ENCODE data around the gene ERMP1.
"Not testable (repeated sequence)": the region's sequence is repeated elsewhere in the genome, so short reads cannot be mapped to it uniquely, and the experiment has no call there.

Gene ERMP1, protein sequence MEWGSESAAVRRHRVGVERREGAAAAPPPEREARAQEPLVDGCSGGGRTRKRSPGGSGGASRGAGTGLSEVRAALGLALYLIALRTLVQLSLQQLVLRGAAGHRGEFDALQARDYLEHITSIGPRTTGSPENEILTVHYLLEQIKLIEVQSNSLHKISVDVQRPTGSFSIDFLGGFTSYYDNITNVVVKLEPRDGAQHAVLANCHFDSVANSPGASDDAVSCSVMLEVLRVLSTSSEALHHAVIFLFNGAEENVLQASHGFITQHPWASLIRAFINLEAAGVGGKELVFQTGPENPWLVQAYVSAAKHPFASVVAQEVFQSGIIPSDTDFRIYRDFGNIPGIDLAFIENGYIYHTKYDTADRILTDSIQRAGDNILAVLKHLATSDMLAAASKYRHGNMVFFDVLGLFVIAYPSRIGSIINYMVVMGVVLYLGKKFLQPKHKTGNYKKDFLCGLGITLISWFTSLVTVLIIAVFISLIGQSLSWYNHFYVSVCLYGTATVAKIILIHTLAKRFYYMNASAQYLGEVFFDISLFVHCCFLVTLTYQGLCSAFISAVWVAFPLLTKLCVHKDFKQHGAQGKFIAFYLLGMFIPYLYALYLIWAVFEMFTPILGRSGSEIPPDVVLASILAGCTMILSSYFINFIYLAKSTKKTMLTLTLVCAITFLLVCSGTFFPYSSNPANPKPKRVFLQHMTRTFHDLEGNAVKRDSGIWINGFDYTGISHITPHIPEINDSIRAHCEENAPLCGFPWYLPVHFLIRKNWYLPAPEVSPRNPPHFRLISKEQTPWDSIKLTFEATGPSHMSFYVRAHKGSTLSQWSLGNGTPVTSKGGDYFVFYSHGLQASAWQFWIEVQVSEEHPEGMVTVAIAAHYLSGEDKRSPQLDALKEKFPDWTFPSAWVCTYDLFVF

DNA sequence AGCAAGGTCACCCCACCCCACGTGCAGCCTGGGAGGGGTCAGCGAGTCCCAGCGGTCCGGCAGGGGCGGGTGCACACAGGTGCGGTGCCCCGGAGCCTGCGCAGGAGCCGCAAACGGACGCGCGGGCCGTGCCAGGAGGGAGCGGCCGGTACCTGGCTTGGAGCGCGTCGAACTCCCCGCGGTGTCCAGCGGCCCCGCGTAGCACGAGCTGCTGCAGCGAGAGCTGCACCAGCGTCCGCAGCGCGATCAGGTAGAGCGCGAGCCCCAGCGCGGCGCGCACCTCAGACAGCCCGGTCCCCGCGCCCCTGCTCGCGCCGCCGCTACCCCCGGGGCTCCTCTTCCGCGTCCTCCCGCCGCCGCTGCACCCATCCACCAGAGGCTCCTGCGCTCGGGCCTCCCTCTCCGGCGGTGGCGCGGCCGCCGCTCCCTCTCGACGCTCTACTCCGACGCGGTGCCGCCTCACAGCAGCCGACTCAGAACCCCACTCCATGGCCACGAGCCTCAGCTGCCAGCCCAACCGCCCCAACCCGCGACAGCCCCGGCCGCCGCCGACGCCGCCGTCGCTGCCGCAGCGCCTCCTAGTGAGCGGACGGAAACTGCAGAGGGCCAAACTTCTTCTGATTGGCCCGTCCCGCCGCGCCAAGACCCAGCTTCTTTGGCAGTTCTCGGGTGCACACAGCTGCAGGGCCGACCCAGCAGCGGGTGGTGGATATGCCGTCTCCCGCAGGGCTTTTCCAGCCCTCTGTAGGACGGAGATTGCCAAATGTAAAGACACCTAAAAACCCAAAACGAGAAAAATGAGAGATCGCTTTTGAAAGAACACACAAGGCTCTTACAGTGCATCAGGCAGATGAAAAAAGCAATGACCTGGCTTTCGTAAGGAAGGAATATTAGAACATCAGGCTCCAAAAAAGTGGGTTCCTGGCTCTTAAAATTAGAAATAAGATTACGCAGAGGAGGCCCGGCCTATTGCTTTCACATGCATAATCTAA lies at the start of gene ERMP1:
Gene ERMP1 (minus strand): TSS at position 580 of the 992 bp plus-strand sequence. CDS start 90 bp downstream, at position 490.
- DNase-seq = peak; percentile 98

DNA sequence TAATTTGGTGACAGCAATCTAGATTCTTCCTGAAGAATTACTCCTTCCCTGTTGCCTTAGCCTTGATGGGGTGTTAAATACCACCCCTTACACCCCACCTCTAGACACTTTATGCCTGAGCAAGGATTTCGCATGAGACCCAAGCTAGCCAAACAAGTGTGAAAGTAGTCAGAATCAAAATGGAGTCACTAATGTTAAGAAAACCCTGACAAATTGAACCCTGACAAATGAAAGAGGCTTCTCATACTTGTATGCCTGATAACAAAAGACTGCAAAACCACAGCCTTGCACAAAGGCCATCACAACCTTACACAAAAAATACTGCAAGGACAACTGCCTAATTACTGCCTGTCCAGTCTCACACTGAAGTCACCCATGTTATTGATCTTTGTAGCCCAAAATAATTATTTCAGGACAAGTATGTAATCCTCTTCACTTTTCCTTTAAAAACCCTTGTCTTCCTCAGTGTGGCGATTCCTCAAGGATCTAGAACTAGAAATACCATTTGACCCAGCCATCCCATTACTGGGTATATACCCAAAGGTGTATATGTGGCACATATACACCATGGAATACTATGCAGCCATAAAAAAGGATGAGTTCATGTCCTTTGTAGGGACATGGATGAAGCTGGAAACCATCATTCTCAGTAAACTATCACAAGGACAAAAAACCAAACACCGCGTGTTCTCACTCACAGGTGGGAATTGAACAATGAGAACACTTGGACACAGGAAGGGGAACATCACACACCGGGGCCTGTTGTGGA lies 49.5 kb upstream of the ERMP1 start:
- not testable (repeated sequence) for DNase-seq

DNA sequence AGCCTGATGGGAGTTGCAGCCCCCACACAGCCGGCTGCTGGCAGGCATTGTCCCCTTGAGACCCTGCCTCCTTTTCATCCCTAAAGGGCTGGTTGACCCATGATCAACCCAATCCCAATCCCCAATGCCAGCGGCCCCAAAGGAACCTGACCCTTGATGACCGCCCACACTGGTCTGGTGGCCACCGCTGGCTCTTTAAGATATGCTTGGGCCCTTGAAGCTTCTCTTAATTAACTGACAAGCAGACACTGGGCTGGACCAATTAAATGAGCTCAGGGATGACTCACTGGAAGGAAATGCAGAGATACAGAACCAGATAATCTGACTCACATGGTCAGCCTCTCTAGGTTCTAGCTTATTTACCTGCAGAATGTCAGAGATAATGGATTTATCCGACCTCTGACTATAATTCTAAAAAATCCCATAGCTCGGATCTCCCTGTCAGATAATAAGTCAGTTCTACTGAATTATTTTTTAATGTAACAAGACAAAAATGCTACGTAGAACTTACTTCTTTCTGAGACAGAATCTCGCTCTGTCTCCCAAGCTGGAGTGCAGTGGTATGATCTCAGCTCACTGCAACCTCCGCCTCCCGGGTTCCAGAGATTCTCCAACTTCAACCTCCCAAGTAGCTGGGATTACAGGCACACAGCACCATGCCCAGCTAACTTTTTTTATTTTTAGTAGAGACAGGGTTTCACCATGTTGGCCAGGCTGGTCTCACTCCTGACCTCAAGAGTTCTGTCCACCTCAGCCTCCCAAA lies 46.7 kb upstream of the ERMP1 start:
- peak; percentile 48 for DNase-seq

DNA sequence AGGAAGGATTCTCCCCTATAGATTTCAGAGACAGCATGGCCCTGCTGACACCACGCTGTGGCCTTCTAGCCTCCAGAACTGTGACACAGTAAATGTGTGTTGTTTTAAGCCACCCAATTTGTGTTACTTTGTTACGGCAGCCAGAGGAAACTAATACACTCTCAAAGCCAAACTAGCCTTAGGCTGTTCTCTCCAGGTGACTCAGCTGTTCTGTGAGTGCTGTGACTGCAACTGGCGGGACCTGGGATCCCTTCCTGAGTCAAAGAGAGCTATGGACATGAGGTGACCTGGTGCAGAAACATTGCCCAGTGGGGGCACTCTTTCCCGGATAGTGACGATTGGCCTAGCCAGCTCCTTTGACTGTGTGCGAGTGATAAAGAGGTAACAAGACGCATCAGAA lies 43.8 kb upstream of the ERMP1 start:
- DNase-seq = no peak

DNA sequence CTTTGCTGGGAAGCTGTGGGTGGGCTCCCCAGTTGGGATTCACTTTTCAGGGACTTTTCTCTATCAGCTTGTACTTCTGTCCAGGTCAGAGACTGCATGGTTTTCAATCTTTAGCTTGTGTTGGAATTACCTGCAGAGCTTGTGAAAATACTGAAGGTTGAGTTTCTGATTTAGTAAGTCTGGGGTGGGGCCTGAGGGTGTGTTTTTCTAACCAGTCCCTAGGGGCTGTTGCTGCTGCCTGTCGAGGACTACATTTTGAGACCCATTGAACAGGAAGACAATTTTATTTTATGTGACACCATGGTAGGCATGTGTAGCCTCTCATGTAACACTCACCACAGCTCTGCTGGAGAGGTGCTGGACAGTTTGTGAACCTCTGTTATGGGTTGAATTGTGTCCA lies 43.1 kb upstream of the ERMP1 start:
- DNase-seq = no peak

DNA sequence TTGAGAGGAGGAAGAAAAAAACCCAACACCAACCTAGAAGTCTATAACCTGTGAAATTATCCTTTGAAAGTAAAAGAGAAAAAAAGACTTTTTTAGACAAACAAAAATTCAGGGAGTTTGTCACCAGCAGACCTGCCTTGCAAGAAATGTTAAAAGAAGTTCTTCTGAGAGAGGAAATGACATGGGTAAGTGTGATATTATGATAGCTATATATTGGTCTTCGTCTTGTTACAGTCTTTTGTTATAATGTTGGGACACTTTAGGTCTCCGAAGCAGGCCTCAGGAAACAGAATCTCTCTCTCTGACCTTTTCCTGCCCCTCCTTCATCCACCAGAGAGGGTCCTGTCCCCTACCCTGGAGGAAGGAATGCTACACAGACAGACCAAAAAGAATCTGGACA lies 41.1 kb upstream of the ERMP1 start:
- DNase-seq = no peak

DNA sequence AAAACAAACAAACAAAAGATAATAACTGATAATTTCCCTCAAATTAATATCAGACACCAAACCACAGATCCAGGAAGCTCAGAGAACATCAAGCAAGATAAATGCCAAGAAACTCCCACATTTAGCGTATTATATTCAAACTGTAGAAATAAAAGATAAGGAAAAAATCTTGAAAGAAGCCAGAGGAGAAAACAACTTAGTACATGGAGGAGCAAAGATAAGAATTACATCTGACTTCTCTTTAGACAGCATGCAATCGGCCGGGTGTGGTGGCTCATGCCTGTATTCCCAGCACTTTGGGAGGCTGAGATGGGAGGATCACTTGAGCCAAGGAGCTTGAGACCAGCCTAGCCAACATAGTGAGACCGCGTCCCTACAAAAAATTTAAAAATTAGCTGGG lies 40.5 kb upstream of the ERMP1 start:
- DNase-seq = no peak

DNA sequence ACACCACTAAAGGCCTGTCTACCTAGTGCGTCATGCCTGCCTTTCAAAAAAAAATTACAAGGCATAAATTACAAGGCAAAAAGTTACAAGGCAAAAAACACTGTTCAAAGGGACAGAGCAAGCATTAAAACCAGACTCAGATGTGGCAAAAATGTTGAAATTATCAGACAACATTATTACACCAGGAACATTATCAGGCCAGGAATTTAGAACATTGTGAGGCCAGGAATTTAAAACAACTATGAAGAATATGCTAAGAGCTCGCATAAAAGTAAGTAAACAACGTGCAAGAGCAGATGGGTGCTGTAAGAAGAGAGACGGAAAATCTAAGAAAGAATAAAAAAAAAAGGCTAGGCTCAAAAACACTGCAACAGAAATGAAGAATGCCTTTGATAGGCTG lies 39.6 kb upstream of the ERMP1 start:
- no peak for DNase-seq

DNA sequence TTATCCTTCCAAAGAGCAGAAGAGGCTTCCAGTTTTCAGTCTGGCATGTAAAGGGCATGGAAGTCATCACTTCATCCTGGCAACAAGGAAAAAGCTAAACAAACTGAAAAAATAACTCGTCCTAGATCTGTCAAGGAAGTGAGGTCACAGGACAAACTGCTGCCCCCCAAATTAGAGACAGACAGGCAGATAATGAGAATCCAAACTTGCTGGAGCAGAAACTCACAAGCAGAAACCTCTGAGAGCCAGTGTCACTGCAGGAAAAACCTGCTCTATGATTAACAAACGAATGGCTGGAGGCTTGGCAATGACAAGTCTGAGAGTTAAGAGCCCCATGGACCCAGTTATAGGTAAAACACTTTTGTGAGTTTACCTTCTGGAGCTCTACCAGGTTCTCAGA lies 38.9 kb upstream of the ERMP1 start:
- DNase-seq = no peak

DNA sequence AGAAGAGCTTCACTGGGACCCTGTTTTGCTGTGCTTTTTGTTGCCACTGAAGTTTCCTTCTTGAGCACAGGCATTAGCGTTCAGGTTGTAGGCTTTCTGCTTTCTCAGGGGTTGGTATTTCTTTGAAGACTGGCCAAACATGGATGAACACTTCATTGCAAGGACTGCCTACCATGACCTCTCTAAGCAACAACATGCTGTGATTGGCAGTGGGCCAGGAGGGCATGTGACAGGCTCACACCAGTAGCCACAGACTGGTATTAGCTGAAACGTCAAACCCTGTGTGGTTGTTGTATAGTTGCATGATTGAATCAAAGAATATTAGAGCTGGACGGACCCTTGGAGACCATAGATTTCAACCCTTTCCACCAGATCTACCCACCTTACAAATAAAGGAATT lies 37.8 kb upstream of the ERMP1 start:
- DNase-seq = no peak

DNA sequence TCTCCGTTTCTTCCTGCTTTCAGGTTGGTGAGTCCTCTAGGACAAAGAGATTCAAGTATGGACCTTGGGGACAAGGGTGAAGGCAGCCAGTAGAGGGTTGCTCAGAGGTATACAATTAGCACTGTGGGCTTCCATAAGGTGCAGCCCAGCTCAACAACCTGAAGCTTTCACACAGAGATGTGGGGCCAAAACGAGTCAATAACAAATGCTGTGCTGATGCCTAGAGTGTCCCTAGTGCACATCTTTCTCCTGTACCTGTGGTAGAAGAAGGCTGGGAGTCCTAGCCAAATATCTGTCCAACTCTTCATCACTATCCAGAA lies 37.1 kb upstream of the ERMP1 start:
- no peak for DNase-seq

DNA sequence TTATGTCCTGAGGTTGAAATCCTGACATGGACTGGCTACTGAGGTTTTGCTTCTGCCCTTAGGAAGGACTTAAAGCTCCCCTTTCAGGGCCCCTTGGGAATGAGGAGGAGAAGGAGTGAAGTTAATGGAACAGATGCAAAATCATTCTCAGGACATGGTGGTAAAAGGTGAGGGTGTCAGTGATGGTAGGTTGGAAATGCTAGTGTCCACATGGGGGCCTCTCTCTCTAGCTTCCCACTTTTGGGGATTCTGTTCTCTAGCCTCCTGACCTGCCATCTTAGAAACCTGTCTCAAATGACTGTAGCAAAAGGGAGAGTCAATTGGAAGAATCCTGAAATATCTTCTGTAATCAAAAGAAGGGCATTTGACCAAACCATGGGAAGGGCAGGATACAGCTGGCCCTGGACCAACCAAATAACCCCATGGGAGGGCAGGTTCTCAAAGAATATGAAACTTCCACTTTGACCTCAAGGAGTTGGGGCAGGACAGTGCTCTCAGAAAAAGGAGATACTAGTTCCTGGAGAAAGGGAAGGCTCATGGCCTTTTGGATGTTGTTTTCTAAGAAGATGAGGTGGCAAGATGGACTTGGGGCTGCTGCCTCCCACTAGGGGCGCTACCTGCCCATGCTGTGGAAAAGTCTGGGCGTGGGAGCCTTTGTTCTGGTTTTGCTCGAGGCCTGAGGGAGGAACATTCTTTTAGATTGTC lies 36.5 kb upstream of the ERMP1 start:
- no peak for DNase-seq

DNA sequence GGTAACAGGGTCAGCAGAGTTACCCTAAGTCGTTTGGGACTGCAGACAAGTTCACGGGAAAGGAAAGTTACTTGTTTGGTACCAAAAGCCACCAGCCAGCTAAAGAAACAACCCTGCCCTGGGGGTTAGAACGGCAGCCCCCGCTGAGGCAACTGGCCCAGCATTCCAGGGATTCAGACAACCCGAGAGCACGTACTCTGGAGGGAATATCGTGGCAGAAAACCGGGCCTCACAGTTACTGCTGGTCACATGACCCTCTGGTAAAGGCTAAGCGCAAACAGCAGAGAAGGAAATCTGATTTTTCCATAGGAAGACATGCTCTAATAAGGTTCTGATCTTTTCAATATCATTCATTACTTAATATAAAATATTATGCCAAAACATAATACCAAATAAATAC lies 35.3 kb upstream of the ERMP1 start:
- no peak for DNase-seq

DNA sequence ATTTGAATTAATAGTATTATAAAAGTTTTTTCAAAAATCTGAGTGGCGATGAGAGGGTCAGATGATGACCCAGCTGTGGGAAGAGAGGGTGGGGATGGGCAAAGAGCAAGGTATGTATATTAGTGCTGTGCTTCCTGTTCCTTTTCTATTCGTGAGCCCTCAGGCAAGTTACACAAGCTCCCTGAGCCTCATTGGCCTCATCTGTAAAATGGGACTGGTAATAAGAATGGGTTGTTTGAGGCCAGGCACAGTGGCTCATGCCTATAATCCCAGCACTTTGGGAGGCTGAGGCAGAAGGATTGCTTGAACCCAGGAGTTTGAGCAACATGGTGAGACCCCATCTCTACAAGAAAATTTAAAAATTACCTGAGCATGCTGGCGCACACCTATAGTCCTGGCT lies 33.8 kb upstream of the ERMP1 start:
- DNase-seq = no peak

DNA sequence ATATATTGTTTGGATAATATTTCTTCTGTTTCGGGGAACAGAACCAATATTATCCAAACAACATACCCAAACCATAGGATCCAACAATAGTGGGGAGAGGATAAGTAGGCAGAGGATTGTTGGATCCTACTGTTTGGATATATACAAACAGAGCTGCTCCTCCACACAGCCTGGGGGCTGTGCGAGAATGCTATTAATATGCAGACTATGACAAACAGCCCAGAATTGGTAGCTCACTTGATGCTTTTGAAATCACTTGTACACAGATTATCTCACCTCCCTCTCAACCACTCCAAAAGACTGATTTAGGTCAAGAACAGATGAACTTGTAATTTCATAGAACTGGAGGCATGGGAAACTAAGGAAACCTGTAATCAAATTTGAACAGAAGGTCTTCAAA lies 33.4 kb upstream of the ERMP1 start:
- DNase-seq = no peak

DNA sequence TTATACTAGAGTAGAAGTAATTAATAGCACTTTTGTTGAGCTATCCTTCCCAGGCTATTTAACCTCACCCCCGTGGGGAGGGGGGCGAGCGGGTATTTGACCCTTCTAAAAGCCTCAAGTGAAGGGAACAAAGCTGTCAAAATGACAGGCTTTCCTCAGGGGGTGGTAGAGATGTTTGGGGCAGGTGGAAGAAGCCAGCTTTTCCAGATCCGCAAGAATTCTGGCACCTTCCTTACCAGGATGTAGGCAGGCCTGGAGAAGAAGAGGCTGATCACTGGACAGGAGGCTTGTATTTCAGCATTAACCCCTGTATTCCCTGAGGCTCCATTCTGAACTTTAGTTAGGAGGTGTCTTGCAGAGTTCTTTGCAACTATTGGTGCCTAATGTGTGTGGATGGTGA lies 31.5 kb upstream of the ERMP1 start:
- DNase-seq = no peak

DNA sequence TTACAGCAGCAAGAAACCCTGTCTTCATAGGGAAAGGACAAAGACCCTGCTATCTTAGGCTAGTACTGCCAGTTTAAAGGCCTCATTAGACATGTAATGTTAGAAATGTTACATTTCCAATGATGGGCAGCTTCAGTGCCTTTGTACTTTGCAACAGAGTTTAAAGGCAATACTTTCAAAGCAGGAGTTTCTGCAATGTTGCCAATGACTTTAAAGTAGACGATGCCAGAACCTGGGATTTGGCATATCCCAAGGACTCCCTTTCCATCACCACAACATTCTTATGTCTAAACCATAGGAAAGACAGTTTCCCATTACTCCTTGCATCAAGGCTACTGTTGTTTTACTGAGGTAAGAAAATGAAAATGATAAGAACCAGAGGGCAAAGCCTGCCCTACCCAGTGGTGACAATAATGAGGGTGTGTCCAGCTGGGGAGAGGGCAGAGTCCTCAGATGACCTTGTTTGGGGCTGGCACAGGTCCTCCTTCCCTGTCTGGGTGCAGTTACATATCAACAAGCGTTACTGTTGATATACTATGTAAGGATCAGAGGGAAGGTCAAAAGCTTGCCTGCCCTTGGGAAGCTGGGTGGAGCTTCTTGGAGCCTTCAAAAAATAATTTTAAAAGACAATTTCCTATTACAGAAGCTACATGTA lies 30.3 kb upstream of the ERMP1 start:
- no peak for DNase-seq

DNA sequence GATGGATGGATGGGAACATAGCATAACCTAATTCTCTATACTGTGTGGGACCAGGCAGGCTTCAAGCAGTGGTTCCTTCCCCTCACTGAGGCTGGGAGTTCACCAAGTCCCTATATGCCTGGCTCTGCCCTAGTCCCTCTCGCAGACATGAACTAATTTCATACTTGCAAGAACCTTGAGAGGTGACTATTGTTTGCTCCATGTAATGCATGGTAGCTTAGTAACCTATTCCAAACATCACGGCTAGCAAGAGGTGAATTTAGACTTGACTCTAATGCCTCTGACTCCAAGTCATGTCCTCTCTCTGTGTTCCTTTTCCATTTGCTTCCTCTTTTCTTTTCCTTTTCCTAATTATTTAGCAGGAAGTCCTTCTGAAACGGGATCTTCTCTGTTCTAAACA lies 25.9 kb upstream of the ERMP1 start:
- DNase-seq = no peak

DNA sequence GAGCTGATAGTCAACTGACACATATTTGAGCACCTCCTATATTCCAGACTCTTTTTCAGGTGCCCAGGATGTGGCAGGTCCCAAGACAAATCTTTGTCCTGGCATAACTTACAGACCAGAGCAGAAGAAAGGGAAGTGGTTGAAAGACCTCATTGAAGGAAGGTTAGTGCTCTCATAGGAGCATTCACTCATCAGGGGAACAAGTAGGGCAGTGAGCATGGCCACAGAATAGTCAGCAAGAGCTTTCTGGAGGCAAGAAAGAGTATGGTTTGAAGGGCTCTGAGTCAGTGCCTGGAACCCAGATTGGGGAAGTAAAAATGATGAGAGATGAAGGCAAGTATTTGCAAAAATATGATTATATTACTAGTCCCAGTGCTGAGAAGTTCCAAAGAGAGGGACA lies 25.0 kb upstream of the ERMP1 start:
- DNase-seq = no peak
